GM12878 (cell line): Measurements from ENCODE around the gene RFX1. TPM values are rescaled to one million over a fixed set of nuclear protein-coding genes. Genes with fewer than 3 reads are reported as not detected.

Source experiments
- ATAC-seq: fragments of 200-7000 bp; cut with Tn5 transposase; 3 replicates; pipeline ENCODE4 v1.9.1; 2020; ENCODE audit warnings: mild to moderate bottlenecking, moderate library complexity
- BruUV-seq: library from RNA; stranded (reverse); fragments of 400-500 nt; replicated peaks from 2 replicates; lab custom pipeline; 2021; lab: Mats Ljungman, UMichigan
- CTCF ChIA-PET: fragments of 300-600 bp; sonication (Branson Sonifier 250); formaldehyde crosslinking; extraction: SDS; loops from one replicate; lab custom pipeline; 2021; ENCODE audit warnings: inconsistent platforms; lab: Yijun Ruan, JAX
- POLR2A ChIA-PET: fragments of 350-600 bp; formaldehyde crosslinking; extraction: SDS; loops from one replicate; lab custom pipeline; 2021; ENCODE audit warnings: inconsistent platforms; lab: Charles Lee
- RAD21 ChIA-PET: fragments of 300-600 bp; sonication (Branson Sonifier 250); formaldehyde crosslinking; loops from one replicate; lab custom pipeline; 2023; ENCODE audit warnings: antibody characterized with exemption; ENCODE audit not compliant: unreplicated experiment; lab: Charles Lee
- SMC1A ChIA-PET: fragments of 300-600 bp; sonication (Branson Sonifier 250); formaldehyde crosslinking; loops from one replicate; lab custom pipeline; 2023; ENCODE audit not compliant: unreplicated experiment, uncharacterized antibody; lab: Charles Lee
- DNase-seq: peaks from one replicate; pipeline ENCODE4 v3.0.0-alpha.2; 2011; ENCODE audit warnings: low read depth, low spot score
- FAIRE-seq: peaks from 3 replicates; lab custom pipeline; 2011; peaks lifted over from hg19 to GRCh38; lab: Jason Lieb, UNC
- H2AFZ ChIP-seq: 2 replicates; pipeline ENCODE4 v1.6.0; 2011; ENCODE audit warnings: low read depth, low read length, control low read depth; ENCODE audit not compliant: control insufficient read depth
- H3K27ac ChIP-seq: 2 replicates; pipeline ENCODE4 v1.5.1; 2011; ENCODE audit warnings: control low read depth; ENCODE audit not compliant: control insufficient read depth, insufficient read depth
- H3K27me3 ChIP-seq, 2 experiments: replicated peaks in 1 of 2; 2 replicates each; pipeline versions ENCODE4 v1.6.0 to v1.6.1; 2011; ENCODE audit warnings: low read length in 1 of 2; ENCODE audit not compliant: control insufficient read depth in 2 of 2, insufficient read depth in 2 of 2
- H3K36me3 ChIP-seq, 2 experiments: 2 replicates each; pipeline ENCODE4 v1.5.1; 2011; ENCODE audit warnings: low read length in 1 of 2; ENCODE audit not compliant: control insufficient read depth in 2 of 2, insufficient read depth in 2 of 2
- H3K4me1 ChIP-seq: 2 replicates; pipeline ENCODE4 v1.6.1; 2011; ENCODE audit warnings: mild to moderate bottlenecking, low read length, moderate library complexity, mixed read lengths; ENCODE audit not compliant: control insufficient read depth, insufficient read depth
- H3K4me2 ChIP-seq: 2 replicates; pipeline ENCODE4 v1.6.0; 2011; ENCODE audit warnings: control low read depth; ENCODE audit not compliant: control insufficient read depth, insufficient read depth
- H3K4me3 ChIP-seq: fragments of 200-600 bp; sonication (generic); 2 replicates; pipeline ENCODE4 v1.5.1; 2016
- H3K79me2 ChIP-seq: 2 replicates; pipeline ENCODE4 v1.6.0; 2011; ENCODE audit warnings: low read length; ENCODE audit not compliant: control insufficient read depth, insufficient read depth
- H3K9ac ChIP-seq: 2 replicates; pipeline ENCODE4 v1.8.0; 2011; ENCODE audit warnings: low read length, control low read depth, mixed read lengths; ENCODE audit not compliant: control insufficient read depth, insufficient read depth
- H3K9me3 ChIP-seq: replicated peaks from 3 replicates; pipeline ENCODE4 v1.5.1; 2011; ENCODE audit warnings: mild to moderate bottlenecking, low read length; ENCODE audit not compliant: control insufficient read depth, insufficient read depth
- H4K20me1 ChIP-seq: 2 replicates; pipeline ENCODE4 v1.6.0; 2011; ENCODE audit not compliant: control insufficient read depth, insufficient read depth
- DPF2 ChIP-seq: fragments of 450-650 bp; IDR thresholded peaks from 2 replicates; pipeline ENCODE4 v1.6.1; 2017; ENCODE audit warnings: mild to moderate bottlenecking
- IRF5 ChIP-seq: fragments of 450-650 bp; IDR thresholded peaks from 2 replicates; pipeline ENCODE4 v1.6.1; 2017; ENCODE audit warnings: borderline replicate concordance
- WGBS: methylation state at CpG from one replicate; pipeline ENCODE4 v1.1.6; 2016; ENCODE audit warnings: low lambda C conversion rate; ENCODE audit not compliant: insufficient replicate concordance, insufficient coverage; ENCODE audit errors: missing lambda C conversion rate; 5-methylcytosine and 5-hydroxymethylcytosine counted together
- in situ Hi-C: fragments of 300-500 bp; cut with MboI; formaldehyde crosslinking; loops from 9 replicates; pipeline ENCODE4 v1.14.3; 2018; ENCODE audit warnings: mixed read lengths
- intact Hi-C: fragments of 100-400 bp; cut with micrococcal nuclease; formaldehyde crosslinking; loops from one replicate; pipeline ENCODE4 v1.14.2; 2022; ENCODE audit not compliant: unreplicated experiment
- polyA plus RNA-seq, 11 experiments: library from polyadenylated mRNA; depleted of rRNA in 4 of 11; unstranded in 6 of 11; stranded (reverse) in 5 of 11; fragments of >200 nt; fragmentation: Nextera tagmentation in 4 of 11; fragmentation: Illumina TruSeq in 1 of 11; extraction: Ambion mirVana in 4 of 11; extraction: Trizol in 1 of 11; gene quantifications; 1 replicate in 1 of 11; 2 replicates in 10 of 11; pipeline versions ENCODE4 v1.2.1 to v1.2.3, GENCODE V29; 2011 to 2016; ENCODE audit warnings: inconsistent platforms in 2 of 11, missing spikeins in 2 of 11, low read depth in 1 of 11
- total RNA-seq, 4 experiments: library from RNA; depleted of rRNA in 3 of 4; stranded (reverse); fragments of >200 nt in 3 of 4; fragmentation: Illumina TruSeq in 1 of 4; extraction: Trizol in 1 of 4; gene quantifications; 2 replicates each; pipeline versions ENCODE4 v1.2.1 to v1.2.3, GENCODE V29; 2013 to 2021
- TF ChIP-seq, protein P1 (sequence below): IDR thresholded peaks from 2 replicates; pipeline ENCODE4 v1.6.1; 2011; ENCODE audit warnings: borderline replicate concordance, low read depth, mild to moderate bottlenecking, moderate library complexity, mixed read lengths, low read length; ENCODE audit not compliant: insufficient read depth; ENCODE audit errors: extremely low read length

Gene RFX1
- total and polyA plus RNA-seq, 10 of the 15 experiments (the other 5 are each of a cell fraction or from before 2014, with no cell fraction given): 0.05 to 11.0 (median 1.5) TPM

- Histone ChIP-seq H3K4me3 (no peak overlapping the region), H3K79me2 (no peaks in the 10 kb centered on the region), H3K36me3 (no peaks in the 10 kb centered on the region), H3K4me1 (no peaks in the 10 kb centered on the region), H3K27me3 (no peaks in the 10 kb centered on the region), H3K9ac (no peak overlapping the region)
- SMC1A ChIA-PET: no interaction called here
- POLR2A ChIA-PET: interaction anchor here (0.6 kb wide), 1 partner anchor 15 kb away, joined by 3 read pairs; no protein-coding TSS in a partner anchor
- no peak for DNase-seq
- intact Hi-C loops: no loop called here
- RAD21 ChIA-PET: no interaction called here
- CTCF ChIA-PET: interaction anchor here (0.7 to 1.3 kb wide), 2 partner anchors 66 to 174 kb away, joined by 3 read pairs; no protein-coding TSS in a partner anchor
- 70% methylated on average over 4 of the region's 4 CpGs for WGBS
- ATAC-seq: no peak
- BruUV-seq: no TSS peak
- no peak for TF ChIP-seq DPF2
- TF ChIP-seq, all 136 proteins: peak for 0
- no peaks in the 10 kb centered on the region for H4K20me1 ChIP-seq
- FAIRE-seq: no peak
- no peak overlapping the region for H3K27ac ChIP-seq
- no peak overlapping the region for H2AFZ ChIP-seq
- H3K9me3 ChIP-seq: peaks cover 2% of the 10 kb centered on the region; the same call in 1 of the 3 replicates
- H3K4me2 ChIP-seq: no peak overlapping the region
- in situ Hi-C loops: no loop called here
Measured at GRCh38 chr19:13946414-13946813, 59.7 kb downstream of the RFX1 start.

DNA sequence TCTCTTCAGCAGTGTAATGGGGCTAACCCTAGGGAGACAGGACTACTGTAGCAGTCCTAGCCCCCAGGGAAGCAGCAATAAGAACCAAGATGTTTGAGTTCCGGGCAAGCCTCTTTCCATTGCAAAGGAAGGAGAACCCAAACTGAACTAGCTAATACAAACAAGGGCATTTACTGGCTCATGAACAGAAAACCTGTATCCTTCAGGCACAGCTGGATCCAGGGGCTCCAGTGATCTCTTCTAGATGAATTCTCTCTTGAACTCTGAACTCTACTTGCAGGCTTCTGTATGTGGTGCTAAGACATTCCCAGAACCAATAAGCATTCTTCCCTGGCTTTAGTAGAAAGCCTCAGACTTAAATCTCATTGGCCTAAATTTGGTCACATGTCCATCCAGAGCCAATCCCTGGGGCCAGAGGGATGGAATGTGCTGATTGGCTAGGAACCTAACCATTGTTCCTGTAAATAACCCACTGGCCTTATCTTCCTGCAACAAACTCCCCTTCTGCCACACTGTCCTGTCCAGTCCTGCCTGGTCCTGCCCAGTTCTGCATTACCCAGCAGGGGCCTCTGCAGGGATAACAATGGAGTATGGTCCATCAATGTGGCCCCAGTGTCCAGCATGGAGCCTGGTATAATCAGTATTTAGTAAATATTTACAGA, 64.0 kb downstream of the RFX1 start:
- Histone ChIP-seq H3K9me3 (peaks cover 2% of the 10 kb centered on the region; the same call in 1 of the 3 replicates), H4K20me1 (no peaks in the 10 kb centered on the region), H3K9ac (no peak overlapping the region), H3K4me2 (no peak overlapping the region)
- SMC1A ChIA-PET: interaction anchor here (0.6 kb wide), 1 partner anchor 319 kb away, joined by 3 read pairs; no protein-coding TSS in a partner anchor
- no TSS peak for BruUV-seq
- intact Hi-C loops: no loop called here
- no peak for TF ChIP-seq IRF5
- TF ChIP-seq, protein P1, sequence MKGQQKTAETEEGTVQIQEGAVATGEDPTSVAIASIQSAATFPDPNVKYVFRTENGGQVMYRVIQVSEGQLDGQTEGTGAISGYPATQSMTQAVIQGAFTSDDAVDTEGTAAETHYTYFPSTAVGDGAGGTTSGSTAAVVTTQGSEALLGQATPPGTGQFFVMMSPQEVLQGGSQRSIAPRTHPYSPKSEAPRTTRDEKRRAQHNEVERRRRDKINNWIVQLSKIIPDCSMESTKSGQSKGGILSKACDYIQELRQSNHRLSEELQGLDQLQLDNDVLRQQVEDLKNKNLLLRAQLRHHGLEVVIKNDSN: peak; percentile 12
- TF ChIP-seq, all 136 proteins: peak for 1
- no peaks in the 10 kb centered on the region for H3K79me2 ChIP-seq
- H3K4me3 ChIP-seq: no peak overlapping the region
- WGBS: 79% methylated on average over 1 of the region's 1 CpG
- H3K4me1 ChIP-seq: no peaks in the 10 kb centered on the region
- DNase-seq (no peak), ATAC-seq (no peak), FAIRE-seq (no peak)
- RAD21 ChIA-PET: no interaction called here
- in situ Hi-C loops: no loop called here
- H3K36me3 ChIP-seq: no peaks in the 10 kb centered on the region
- CTCF ChIA-PET: no interaction called here
- H3K27ac ChIP-seq: no peak overlapping the region
- H3K27me3 ChIP-seq: no peaks in the 10 kb centered on the region; a peak in 1 of 4 replicates
- POLR2A ChIA-PET: no interaction called here
- peak overlapping the region; percentile 17; the same call in 1 of the 2 replicates for H2AFZ ChIP-seq
